GM12878 (cell line): ENCODE data around the gene THADA. TPM values are rescaled to one million over a fixed set of nuclear protein-coding genes. Genes with fewer than 3 reads are reported as not detected.
A peak's percentile ranks its signal among the peaks of the same experiment; 100 is the strongest.

Experiments
- ASH2L ChIP-seq: fragments of 300-600, 200-600 bp; sonication (generic); IDR thresholded peaks from 2 replicates; pipeline ENCODE4 v1.6.1; 2017; ENCODE audit warnings: low read depth, mild to moderate bottlenecking, borderline replicate concordance
- CHD1 ChIP-seq: IDR thresholded peaks from 2 replicates; pipeline ENCODE4 v1.6.1; 2012; ENCODE audit warnings: low read depth, low read length, improper control_type of control experiment
- EGR1 ChIP-seq, 2 experiments: IDR thresholded peaks; 1 replicate in 1 of 2; 2 replicates in 1 of 2; pipeline ENCODE4 v1.6.1; 2011 to 2012; ENCODE audit warnings: low read depth in 2 of 2, low read length in 2 of 2, borderline replicate concordance in 1 of 2, mild to moderate bottlenecking in 1 of 2, moderate library complexity in 1 of 2
- FOXM1 ChIP-seq: IDR thresholded peaks from 2 replicates; pipeline ENCODE4 v1.6.1; 2012; ENCODE audit warnings: low read depth, mild to moderate bottlenecking, inconsistent platforms, low read length, moderate library complexity
- IRF4 ChIP-seq: IDR thresholded peaks from 2 replicates; pipeline ENCODE4 v1.6.1; 2011; ENCODE audit warnings: low read depth, low read length
- NFXL1 ChIP-seq: fragments of 450-650 bp; IDR thresholded peaks from 2 replicates; pipeline ENCODE4 v1.6.1; 2017; ENCODE audit warnings: antibody characterized with exemption, mild to moderate bottlenecking, borderline replicate concordance
- RB1 ChIP-seq: fragments of 450-650 bp; formaldehyde crosslinking; IDR thresholded peaks from 2 replicates; pipeline ENCODE4 v1.6.1; 2017; ENCODE audit warnings: mild to moderate bottlenecking, borderline replicate concordance
- SRF ChIP-seq, 2 experiments: IDR thresholded peaks; 2 replicates each; pipeline ENCODE4 v1.6.1; 2011; ENCODE audit warnings: low read depth in 2 of 2, low read length in 2 of 2, mild to moderate bottlenecking in 1 of 2, moderate library complexity in 1 of 2
- STAT3 ChIP-seq: IDR thresholded peaks from 2 replicates; pipeline ENCODE4 v1.6.1; 2011; ENCODE audit warnings: low read depth, low read length, improper control_type of control experiment
- TAF1 ChIP-seq: IDR thresholded peaks from 2 replicates; pipeline ENCODE4 v1.6.1; 2011; ENCODE audit warnings: mild to moderate bottlenecking, low read depth, low read length, borderline replicate concordance
- polyA plus RNA-seq, 11 experiments: library from polyadenylated mRNA; depleted of rRNA in 4 of 11; unstranded in 6 of 11; stranded (reverse) in 5 of 11; fragments of >200 nt; fragmentation: Nextera tagmentation in 4 of 11; fragmentation: Illumina TruSeq in 1 of 11; extraction: Ambion mirVana in 4 of 11; extraction: Trizol in 1 of 11; gene quantifications; 1 replicate in 1 of 11; 2 replicates in 10 of 11; pipeline versions ENCODE4 v1.2.1 to v1.2.3, GENCODE V29; 2011 to 2016; ENCODE audit warnings: inconsistent platforms in 2 of 11, missing spikeins in 2 of 11, low read depth in 1 of 11
- total RNA-seq, 4 experiments: library from RNA; depleted of rRNA in 3 of 4; stranded (reverse); fragments of >200 nt in 3 of 4; fragmentation: Illumina TruSeq in 1 of 4; extraction: Trizol in 1 of 4; gene quantifications; 2 replicates each; pipeline versions ENCODE4 v1.2.1 to v1.2.3, GENCODE V29; 2013 to 2021
- TF ChIP-seq, protein P1 (sequence below): IDR thresholded peaks from 2 replicates; pipeline ENCODE4 v1.6.1; 2011; ENCODE audit warnings: borderline replicate concordance, low read depth, mild to moderate bottlenecking, moderate library complexity, low read length; ENCODE audit not compliant: insufficient read depth, poor library complexity, severe bottlenecking
- TF ChIP-seq, protein P2 (sequence below): IDR thresholded peaks from 2 replicates; pipeline ENCODE4 v1.6.1; 2012; ENCODE audit warnings: mild to moderate bottlenecking, low read depth, low read length
- TF ChIP-seq, protein P3 (sequence below): fragments of 450-650 bp; IDR thresholded peaks from 2 replicates; pipeline ENCODE4 v1.6.1; 2018; ENCODE audit warnings: borderline replicate concordance, mild to moderate bottlenecking; ENCODE audit not compliant: partially characterized antibody
- TF ChIP-seq, protein P4 (sequence below): fragments of 450-650 bp; IDR thresholded peaks from 2 replicates; pipeline ENCODE4 v1.6.1; 2017; ENCODE audit warnings: mild to moderate bottlenecking, low read depth, inconsistent platforms; ENCODE audit not compliant: poor library complexity, severe bottlenecking
- TF ChIP-seq, protein P5 (sequence below), 3 experiments: IDR thresholded peaks in 2 of 3; conservative IDR thresholded peaks in 1 of 3; 2 replicates each; pipeline ENCODE4 v1.5.1; 2011; ENCODE audit warnings: low read depth in 3 of 3, low read length in 3 of 3, mild to moderate bottlenecking in 3 of 3, control low read depth in 2 of 3, moderate library complexity in 2 of 3, inconsistent platforms in 1 of 3, mixed read lengths in 1 of 3; ENCODE audit not compliant: control insufficient read depth in 2 of 3, insufficient read depth in 1 of 3; ENCODE audit errors: extremely low read depth in 1 of 3

The THADA gene
- total and polyA plus RNA-seq, 10 of the 15 experiments (the other 5 are each of a cell fraction or from before 2014, with no cell fraction given): 14.6 to 33.2 (median 23.2) TPM

DNA sequence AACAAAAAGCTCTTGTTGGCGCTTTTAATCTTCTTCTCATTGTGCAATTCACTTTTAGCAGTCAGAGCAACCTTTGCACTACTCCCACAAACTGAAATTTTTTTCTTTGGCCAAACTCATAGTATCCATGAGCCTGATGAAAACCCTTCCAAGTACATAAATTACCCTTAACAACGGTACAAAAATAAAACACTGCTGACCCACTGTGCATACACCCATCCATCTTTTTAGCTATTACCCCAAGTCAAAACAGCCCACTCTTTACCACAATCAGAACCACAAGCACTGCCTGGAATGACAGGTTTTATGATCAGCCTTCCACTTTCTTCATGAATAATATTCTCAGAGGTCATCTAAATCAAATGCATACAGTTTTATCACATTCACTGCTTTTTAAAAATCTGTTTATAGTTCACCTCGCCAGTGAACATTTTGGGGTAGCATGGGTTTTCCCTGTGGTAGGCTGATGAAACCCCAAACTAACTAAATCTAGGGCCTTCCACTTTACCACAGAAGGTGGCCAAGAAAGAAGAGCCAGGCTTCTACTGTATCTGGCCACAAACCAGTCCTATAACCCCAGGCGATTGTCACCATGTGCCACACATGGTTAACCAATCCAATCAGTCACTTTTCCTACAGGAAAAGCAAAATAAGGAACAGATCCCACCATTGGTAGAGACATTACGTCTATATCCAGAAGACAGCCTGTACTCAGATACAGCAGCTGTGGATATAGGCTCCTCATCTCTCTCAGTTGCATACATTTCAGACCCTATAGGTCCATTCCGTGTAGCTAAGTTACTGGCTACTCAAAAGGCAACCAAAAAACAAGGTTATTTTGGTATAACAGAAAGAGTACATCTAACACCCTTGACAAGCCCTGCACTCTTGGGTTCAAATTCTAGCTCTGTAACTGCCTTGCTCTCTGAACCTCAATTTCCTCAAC lies 171.3 kb downstream of the THADA start (continued):
- TF ChIP-seq CHD1 (no peak), ASH2L (no peak), FOXM1 (peak; percentile 52), STAT3 (no peak), IRF4 (peak; percentile 85), EGR1 (IDR thresholded peaks at IDR 0.05; ENCODE audit: borderline replicate concordance in 1 of 2, low read depth in 2 of 2, low read length in 2 of 2) (no peak), RB1 (no peak), SRF (IDR thresholded peaks at IDR 0.05; ENCODE audit: low read depth in 2 of 2, low read length in 2 of 2) (no peak), NFXL1 (no peak), TAF1 (no peak)
- TF ChIP-seq, protein P1, sequence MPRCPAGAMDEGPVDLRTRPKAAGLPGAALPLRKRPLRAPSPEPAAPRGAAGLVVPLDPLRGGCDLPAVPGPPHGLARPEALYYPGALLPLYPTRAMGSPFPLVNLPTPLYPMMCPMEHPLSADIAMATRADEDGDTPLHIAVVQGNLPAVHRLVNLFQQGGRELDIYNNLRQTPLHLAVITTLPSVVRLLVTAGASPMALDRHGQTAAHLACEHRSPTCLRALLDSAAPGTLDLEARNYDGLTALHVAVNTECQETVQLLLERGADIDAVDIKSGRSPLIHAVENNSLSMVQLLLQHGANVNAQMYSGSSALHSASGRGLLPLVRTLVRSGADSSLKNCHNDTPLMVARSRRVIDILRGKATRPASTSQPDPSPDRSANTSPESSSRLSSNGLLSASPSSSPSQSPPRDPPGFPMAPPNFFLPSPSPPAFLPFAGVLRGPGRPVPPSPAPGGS: no peak
- TF ChIP-seq, protein P2, sequence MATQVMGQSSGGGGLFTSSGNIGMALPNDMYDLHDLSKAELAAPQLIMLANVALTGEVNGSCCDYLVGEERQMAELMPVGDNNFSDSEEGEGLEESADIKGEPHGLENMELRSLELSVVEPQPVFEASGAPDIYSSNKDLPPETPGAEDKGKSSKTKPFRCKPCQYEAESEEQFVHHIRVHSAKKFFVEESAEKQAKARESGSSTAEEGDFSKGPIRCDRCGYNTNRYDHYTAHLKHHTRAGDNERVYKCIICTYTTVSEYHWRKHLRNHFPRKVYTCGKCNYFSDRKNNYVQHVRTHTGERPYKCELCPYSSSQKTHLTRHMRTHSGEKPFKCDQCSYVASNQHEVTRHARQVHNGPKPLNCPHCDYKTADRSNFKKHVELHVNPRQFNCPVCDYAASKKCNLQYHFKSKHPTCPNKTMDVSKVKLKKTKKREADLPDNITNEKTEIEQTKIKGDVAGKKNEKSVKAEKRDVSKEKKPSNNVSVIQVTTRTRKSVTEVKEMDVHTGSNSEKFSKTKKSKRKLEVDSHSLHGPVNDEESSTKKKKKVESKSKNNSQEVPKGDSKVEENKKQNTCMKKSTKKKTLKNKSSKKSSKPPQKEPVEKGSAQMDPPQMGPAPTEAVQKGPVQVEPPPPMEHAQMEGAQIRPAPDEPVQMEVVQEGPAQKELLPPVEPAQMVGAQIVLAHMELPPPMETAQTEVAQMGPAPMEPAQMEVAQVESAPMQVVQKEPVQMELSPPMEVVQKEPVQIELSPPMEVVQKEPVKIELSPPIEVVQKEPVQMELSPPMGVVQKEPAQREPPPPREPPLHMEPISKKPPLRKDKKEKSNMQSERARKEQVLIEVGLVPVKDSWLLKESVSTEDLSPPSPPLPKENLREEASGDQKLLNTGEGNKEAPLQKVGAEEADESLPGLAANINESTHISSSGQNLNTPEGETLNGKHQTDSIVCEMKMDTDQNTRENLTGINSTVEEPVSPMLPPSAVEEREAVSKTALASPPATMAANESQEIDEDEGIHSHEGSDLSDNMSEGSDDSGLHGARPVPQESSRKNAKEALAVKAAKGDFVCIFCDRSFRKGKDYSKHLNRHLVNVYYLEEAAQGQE: no peak
- TF ChIP-seq, protein P3, sequence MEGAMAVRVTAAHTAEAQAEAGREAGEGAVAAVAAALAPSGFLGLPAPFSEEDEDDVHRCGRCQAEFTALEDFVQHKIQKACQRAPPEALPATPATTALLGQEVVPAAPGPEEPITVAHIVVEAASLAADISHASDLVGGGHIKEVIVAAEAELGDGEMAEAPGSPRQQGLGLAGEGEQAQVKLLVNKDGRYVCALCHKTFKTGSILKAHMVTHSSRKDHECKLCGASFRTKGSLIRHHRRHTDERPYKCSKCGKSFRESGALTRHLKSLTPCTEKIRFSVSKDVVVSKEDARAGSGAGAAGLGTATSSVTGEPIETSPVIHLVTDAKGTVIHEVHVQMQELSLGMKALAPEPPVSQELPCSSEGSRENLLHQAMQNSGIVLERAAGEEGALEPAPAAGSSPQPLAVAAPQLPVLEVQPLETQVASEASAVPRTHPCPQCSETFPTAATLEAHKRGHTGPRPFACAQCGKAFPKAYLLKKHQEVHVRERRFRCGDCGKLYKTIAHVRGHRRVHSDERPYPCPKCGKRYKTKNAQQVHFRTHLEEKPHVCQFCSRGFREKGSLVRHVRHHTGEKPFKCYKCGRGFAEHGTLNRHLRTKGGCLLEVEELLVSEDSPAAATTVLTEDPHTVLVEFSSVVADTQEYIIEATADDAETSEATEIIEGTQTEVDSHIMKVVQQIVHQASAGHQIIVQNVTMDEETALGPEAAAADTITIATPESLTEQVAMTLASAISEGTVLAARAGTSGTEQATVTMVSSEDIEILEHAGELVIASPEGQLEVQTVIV: no peak
- TF ChIP-seq, protein P4, sequence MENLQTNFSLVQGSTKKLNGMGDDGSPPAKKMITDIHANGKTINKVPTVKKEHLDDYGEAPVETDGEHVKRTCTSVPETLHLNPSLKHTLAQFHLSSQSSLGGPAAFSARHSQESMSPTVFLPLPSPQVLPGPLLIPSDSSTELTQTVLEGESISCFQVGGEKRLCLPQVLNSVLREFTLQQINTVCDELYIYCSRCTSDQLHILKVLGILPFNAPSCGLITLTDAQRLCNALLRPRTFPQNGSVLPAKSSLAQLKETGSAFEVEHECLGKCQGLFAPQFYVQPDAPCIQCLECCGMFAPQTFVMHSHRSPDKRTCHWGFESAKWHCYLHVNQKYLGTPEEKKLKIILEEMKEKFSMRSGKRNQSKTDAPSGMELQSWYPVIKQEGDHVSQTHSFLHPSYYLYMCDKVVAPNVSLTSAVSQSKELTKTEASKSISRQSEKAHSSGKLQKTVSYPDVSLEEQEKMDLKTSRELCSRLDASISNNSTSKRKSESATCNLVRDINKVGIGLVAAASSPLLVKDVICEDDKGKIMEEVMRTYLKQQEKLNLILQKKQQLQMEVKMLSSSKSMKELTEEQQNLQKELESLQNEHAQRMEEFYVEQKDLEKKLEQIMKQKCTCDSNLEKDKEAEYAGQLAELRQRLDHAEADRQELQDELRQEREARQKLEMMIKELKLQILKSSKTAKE: no peak
- TF ChIP-seq, protein P5, sequence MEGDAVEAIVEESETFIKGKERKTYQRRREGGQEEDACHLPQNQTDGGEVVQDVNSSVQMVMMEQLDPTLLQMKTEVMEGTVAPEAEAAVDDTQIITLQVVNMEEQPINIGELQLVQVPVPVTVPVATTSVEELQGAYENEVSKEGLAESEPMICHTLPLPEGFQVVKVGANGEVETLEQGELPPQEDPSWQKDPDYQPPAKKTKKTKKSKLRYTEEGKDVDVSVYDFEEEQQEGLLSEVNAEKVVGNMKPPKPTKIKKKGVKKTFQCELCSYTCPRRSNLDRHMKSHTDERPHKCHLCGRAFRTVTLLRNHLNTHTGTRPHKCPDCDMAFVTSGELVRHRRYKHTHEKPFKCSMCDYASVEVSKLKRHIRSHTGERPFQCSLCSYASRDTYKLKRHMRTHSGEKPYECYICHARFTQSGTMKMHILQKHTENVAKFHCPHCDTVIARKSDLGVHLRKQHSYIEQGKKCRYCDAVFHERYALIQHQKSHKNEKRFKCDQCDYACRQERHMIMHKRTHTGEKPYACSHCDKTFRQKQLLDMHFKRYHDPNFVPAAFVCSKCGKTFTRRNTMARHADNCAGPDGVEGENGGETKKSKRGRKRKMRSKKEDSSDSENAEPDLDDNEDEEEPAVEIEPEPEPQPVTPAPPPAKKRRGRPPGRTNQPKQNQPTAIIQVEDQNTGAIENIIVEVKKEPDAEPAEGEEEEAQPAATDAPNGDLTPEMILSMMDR (IDR thresholded peaks at IDR 0.05 in 2 of 3, conservative IDR thresholded peaks at IDR 0.05 in 1 of 3; ENCODE audit: control insufficient read depth in 2 of 3, extremely low read depth in 1 of 3, insufficient read depth in 1 of 3, low read depth in 3 of 3, low read length in 3 of 3): no peak
